Sigmoid colon (tissue), 7 donors: ENCODE results near the gene TRAP1. TPM values are rescaled to one million over a fixed set of nuclear protein-coding genes. Genes with fewer than 3 reads are reported as not detected.
"Not testable (repeated sequence)": the region's sequence is repeated elsewhere in the genome, so short reads cannot be mapped to it uniquely, and the experiment has no call there.

Source experiments
- DNase-seq: peaks from one replicate; pipeline ENCODE4 v3.0.0-alpha.2; 2019
- H3K27ac ChIP-seq, 4 donors: fragments of 200-600 bp; sonication (generic); one replicate each; pipeline ENCODE4 v1.5.1; 2016 to 2019; ENCODE audit warnings: mild to moderate bottlenecking in 1 of 4
- H3K27me3 ChIP-seq, 3 donors: fragments of 200-600 bp; sonication (generic); one replicate each; pipeline ENCODE4 v1.5.1; 2019; ENCODE audit warnings: mild to moderate bottlenecking in 1 of 3
- H3K36me3 ChIP-seq, 4 donors: fragments of 200-600 bp; sonication (generic); one replicate each; pipeline ENCODE4 v1.5.1; 2016 to 2019
- H3K4me1 ChIP-seq, 4 donors: fragments of 200-600 bp; sonication (generic); one replicate each; pipeline ENCODE4 v1.5.1; 2017 to 2019
- H3K4me3 ChIP-seq, 4 donors: fragments of 200-600 bp; sonication (generic); one replicate each; pipeline ENCODE4 v1.5.1; 2017 to 2019; ENCODE audit warnings: mild to moderate bottlenecking in 2 of 4, moderate library complexity in 1 of 4
- H3K9me3 ChIP-seq, 4 donors: fragments of 200-600 bp in 3 of 4; sonication (generic) in 3 of 4; one replicate each; pipeline versions ENCODE4 v1.5.1 to v1.6.1; 2013 to 2019
- CTCF ChIP-seq, 4 experiments: fragments of 450-650 bp in 3 of 4; fragments of 200-600 bp in 1 of 4; IDR thresholded peaks; one replicate each; pipeline ENCODE4 v1.5.1; 2016 to 2019; ENCODE audit warnings: antibody characterized with exemption in 4 of 4, mild to moderate bottlenecking in 3 of 4, moderate library complexity in 2 of 4
- EP300 ChIP-seq, 4 donors: sonication (generic); formaldehyde crosslinking; IDR thresholded peaks; one replicate each; pipeline ENCODE4 v1.6.1; 2017; ENCODE audit warnings: antibody characterized with exemption in 4 of 4
- POLR2A ChIP-seq, 2 donors: fragments of 450-650 bp; IDR thresholded peaks; one replicate each; pipeline ENCODE4 v1.6.1; 2016; ENCODE audit warnings: antibody characterized with exemption in 2 of 2, mild to moderate bottlenecking in 2 of 2, moderate library complexity in 2 of 2
- POLR2AphosphoS5 ChIP-seq, 4 donors: sonication (generic); formaldehyde crosslinking; IDR thresholded peaks; one replicate each; pipeline ENCODE4 v1.6.1; 2017; ENCODE audit warnings: antibody characterized with exemption in 4 of 4
- WGBS, 2 donors: extraction: QIAGEN DNeasy Blood & Tissue Kit; methylation state at CpG; one replicate each; pipeline ENCODE4 v1.1.7; 2013; 5-methylcytosine and 5-hydroxymethylcytosine counted together
- intact Hi-C: fragments of 100-400 bp; cut with DNase I; formaldehyde crosslinking; loops from one replicate; pipeline ENCODE4 v1.15.1; 2023
- polyA plus RNA-seq, 3 donors: library from polyadenylated mRNA; stranded (reverse); fragments of 200-250 nt; gene quantifications; one replicate each; pipeline ENCODE4 v1.2.3, GENCODE V29; 2013
- total RNA-seq, 4 donors: library from RNA; depleted of rRNA; stranded (reverse); fragments of >200 nt; gene quantifications; one replicate each; pipeline ENCODE4 v1.1.0, GENCODE V29; 2016
- donor health status: healthy with polysubstance abuse.
- donor health status: Bipolar disorder and iron deficiency.
- donor health status: healthy.

TRAP1 gene
- total and polyA plus RNA-seq, 7 donors, result 17.4 to 64.9 (median 45.6) TPM

GRCh38 chr16:3656491-3657468, 60.5 kb downstream of the TRAP1 start:
- Histone ChIP-seq H3K27me3 (no peaks in the 10 kb centered on the region), H3K9me3 (no peaks in the 10 kb centered on the region), H3K4me3 (no peak overlapping the region), H3K36me3 (peaks cover 5 to 73% (median 27%) of the 10 kb centered on the region in 4 donors), H3K27ac (no peak overlapping the region), H3K4me1 (no peaks in the 10 kb centered on the region)
- DNase-seq, result peak; percentile 52
- no peak for TF ChIP-seq EP300 (IDR thresholded peaks at IDR 0.05)
- TF ChIP-seq CTCF (IDR thresholded peaks at IDR 0.05), result no peak
- no peak for TF ChIP-seq POLR2A (IDR thresholded peaks at IDR 0.05)
- no peak for TF ChIP-seq POLR2AphosphoS5 (IDR thresholded peaks at IDR 0.05)
- intact Hi-C loops, result no loop called here
- 88 to 91% methylated on average over 42 of the region's 42 CpGs for WGBS, 2 donors

- H3K4me3 ChIP-seq, intact Hi-C loops, H3K4me1 ChIP-seq, H3K9me3 ChIP-seq, DNase-seq, H3K27me3 ChIP-seq, H3K27ac ChIP-seq: not testable (repeated sequence)
- H3K36me3 ChIP-seq, result peaks cover 4 to 71% (median 24%) of the 10 kb centered on the region in 4 donors
- WGBS, 2 donors, result 88 to 95% methylated on average over 7 of the region's 10 CpGs
Measured at GRCh38 chr16:3656160-3656490, 61.2 kb downstream of the TRAP1 start.

GRCh38 chr16:3655396-3656159, 61.7 kb downstream of the TRAP1 start:
- no peak overlapping the region for H3K4me3 ChIP-seq
- H3K27me3 ChIP-seq, result no peaks in the 10 kb centered on the region
- TF ChIP-seq POLR2A (IDR thresholded peaks at IDR 0.05), result no peak
- no peak for TF ChIP-seq CTCF (IDR thresholded peaks at IDR 0.05)
- TF ChIP-seq POLR2AphosphoS5 (IDR thresholded peaks at IDR 0.05), result no peak
- no peak for TF ChIP-seq EP300 (IDR thresholded peaks at IDR 0.05)
- H3K9me3 ChIP-seq, result no peaks in the 10 kb centered on the region
- H3K36me3 ChIP-seq, result peaks cover 4 to 66% (median 23%) of the 10 kb centered on the region in 4 donors
- WGBS, 2 donors, result 89 to 90% methylated on average over 21 of the region's 21 CpGs
- no peaks in the 10 kb centered on the region for H3K4me1 ChIP-seq
- DNase-seq, result peak; percentile 47
- no peak overlapping the region for H3K27ac ChIP-seq
- intact Hi-C loops, result no loop called here

- no peaks in the 10 kb centered on the region for H3K27me3 ChIP-seq
- H3K4me3 ChIP-seq, result no peak overlapping the region
- no peaks in the 10 kb centered on the region for H3K4me1 ChIP-seq
- no peaks in the 10 kb centered on the region for H3K9me3 ChIP-seq
- H3K27ac ChIP-seq, result no peak overlapping the region
- H3K36me3 ChIP-seq, result peaks cover 4 to 60% (median 21%) of the 10 kb centered on the region in 4 donors
- WGBS, 2 donors, result 78 to 87% methylated on average over 12 of the region's 12 CpGs
- intact Hi-C loops, result no loop called here
- TF ChIP-seq EP300 (IDR thresholded peaks at IDR 0.05) (no peak), POLR2AphosphoS5 (IDR thresholded peaks at IDR 0.05) (no peak), POLR2A (IDR thresholded peaks at IDR 0.05) (no peak), CTCF (IDR thresholded peaks at IDR 0.05) (no peak)
- peak; percentile 55 for DNase-seq
Measured at GRCh38 chr16:3655030-3655395, 62.3 kb downstream of the TRAP1 start.
